Lower leg skin (tissue), 4 donors: ENCODE data around the gene ANKRD13D. TPM values are rescaled to one million over a fixed set of nuclear protein-coding genes. Genes with fewer than 3 reads are reported as not detected.
A peak's percentile ranks its signal among the peaks of the same experiment; 100 is the strongest.

ENCODE experiments used
- DNase-seq, 2 donors: peaks; one replicate each; pipeline ENCODE4 v3.0.0-alpha.2; 2019; ENCODE audit warnings: low spot score in 2 of 2
- H3K4me3 ChIP-seq: fragments of 200-600 bp; sonication (generic); 2 replicates; pipeline ENCODE4 v1.5.1; 2017; ENCODE audit warnings: mild to moderate bottlenecking, low read depth; ENCODE audit not compliant: poor library complexity, severe bottlenecking
- CTCF ChIP-seq, 3 donors: fragments of 450-650 bp; IDR thresholded peaks; one replicate each; pipeline ENCODE4 v1.5.1; 2016; ENCODE audit warnings: antibody characterized with exemption in 3 of 3, mild to moderate bottlenecking in 3 of 3, moderate library complexity in 2 of 3
- POLR2A ChIP-seq, 2 donors: fragments of 450-650 bp; IDR thresholded peaks; one replicate each; pipeline ENCODE4 v1.6.1; 2016 to 2017; ENCODE audit warnings: antibody characterized with exemption in 2 of 2, mild to moderate bottlenecking in 1 of 2, moderate library complexity in 1 of 2
- WGBS, 2 donors: methylation state at CpG; one replicate each; pipeline ENCODE4 v1.1.5; 2018; 5-methylcytosine and 5-hydroxymethylcytosine counted together
- intact Hi-C: fragments of 100-400 bp; cut with DNase I; formaldehyde crosslinking; loops from one replicate; pipeline ENCODE4 v1.15.0; 2023; ENCODE audit warnings: low total_unique reads
- total RNA-seq, 4 donors: library from RNA; depleted of rRNA; stranded (reverse); fragments of >200 nt; gene quantifications; one replicate each; pipeline ENCODE4 v1.1.0, GENCODE V29; 2016

Gene ANKRD13D
- total RNA-seq, 4 donors from 2014 or later: 60.5 to 84.7 (median 72.8) TPM

DNA sequence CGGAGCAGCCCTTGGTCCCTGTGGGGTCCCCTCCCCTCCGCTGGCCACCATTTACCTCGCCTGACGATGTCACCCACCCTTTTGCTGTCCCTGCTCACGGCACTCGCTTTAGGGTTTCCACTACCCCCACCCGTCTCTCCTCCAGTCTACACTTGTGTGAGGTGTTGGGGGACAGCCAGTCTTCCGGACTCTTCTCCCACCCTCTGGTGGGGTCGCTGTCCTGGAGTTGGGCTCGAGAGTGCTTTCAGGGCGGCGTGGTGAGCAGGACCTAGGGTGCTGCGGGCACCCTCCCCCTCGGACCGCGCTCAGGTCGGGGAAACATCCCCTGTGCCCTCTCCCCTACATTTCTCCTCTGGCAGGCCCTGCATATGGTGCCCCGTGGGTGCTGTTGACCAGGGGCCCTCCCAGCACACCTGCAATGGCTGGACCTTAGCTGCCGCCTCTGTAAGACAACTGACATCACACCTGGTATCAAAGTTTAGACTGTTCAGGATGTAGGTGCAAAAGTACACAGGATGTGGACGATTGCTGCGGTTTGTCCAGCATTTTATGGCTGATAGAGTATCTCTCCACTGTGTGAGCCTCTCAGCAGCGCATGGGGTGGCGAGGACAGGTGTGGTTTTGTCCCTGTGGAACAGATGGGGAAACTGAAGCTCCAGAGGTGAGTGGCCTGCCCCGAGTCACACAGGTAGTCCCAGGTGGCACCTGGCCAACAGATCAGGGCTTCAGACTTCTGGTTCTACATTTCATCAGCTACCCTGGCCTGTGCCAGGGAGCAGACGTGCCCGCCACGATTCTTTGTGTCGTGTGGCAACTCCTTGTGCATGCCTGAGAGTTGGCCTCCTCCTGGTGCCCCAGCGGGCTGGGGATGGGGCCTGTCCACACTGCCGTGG is 21.7 kb upstream of the ANKRD13D start:
- WGBS, 2 donors: 6 to 13% methylated on average over 29 to 30 of the region's 30 CpGs
- DNase-seq: no peak
- TF ChIP-seq POLR2A (IDR thresholded peaks at IDR 0.05) (no peak), CTCF (IDR thresholded peaks at IDR 0.05) (no peak)
- H3K4me3 ChIP-seq: peak overlapping the region; percentile 89
- intact Hi-C loops: no loop called here

GRCh38 chr11:67268081-67268961 is 20.8 kb upstream of the ANKRD13D start:
- H3K4me3 ChIP-seq: no peak overlapping the region
- TF ChIP-seq POLR2A (IDR thresholded peaks at IDR 0.05): no peak
- TF ChIP-seq CTCF (IDR thresholded peaks at IDR 0.05): no peak
- intact Hi-C loops: no loop called here
- WGBS, 2 donors: 43 to 44% methylated on average over 18 to 21 of the region's 21 CpGs
- no peak for DNase-seq

DNA sequence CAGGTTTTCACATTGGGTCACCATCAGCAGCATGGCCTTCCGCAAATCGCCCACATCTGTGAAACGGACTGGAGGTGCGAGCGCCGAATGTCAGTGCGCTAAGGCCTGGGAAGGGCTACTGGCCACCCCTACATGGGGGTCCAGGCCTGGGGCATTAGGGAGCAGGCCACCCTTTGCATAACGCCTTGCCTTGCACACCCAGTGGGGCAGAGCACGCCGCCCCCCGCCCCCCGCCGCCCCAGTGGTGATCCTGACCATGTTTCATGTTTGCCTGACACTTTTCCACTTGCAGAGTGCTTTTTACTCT is 20.2 kb upstream of the ANKRD13D start:
- no peak overlapping the region for H3K4me3 ChIP-seq
- WGBS, 2 donors: 72 to 85% methylated on average over 13 of the region's 13 CpGs
- no peak for DNase-seq
- TF ChIP-seq CTCF (IDR thresholded peaks at IDR 0.05) (no peak), POLR2A (IDR thresholded peaks at IDR 0.05) (no peak)
- intact Hi-C loops: no loop called here

- no peak for DNase-seq
- intact Hi-C loops: no loop called here
- H3K4me3 ChIP-seq: no peak overlapping the region
- 28 to 36% methylated on average over 15 of the region's 15 CpGs for WGBS, 2 donors
- TF ChIP-seq POLR2A (IDR thresholded peaks at IDR 0.05) (no peak), CTCF (IDR thresholded peaks at IDR 0.05) (no peak)
Measured at GRCh38 chr11:67269401-67270255, 19.5 kb upstream of the ANKRD13D start.
